SK-N-SH (cell line): ENCODE data around the gene PPP1R12B.

Source experiments
- CTCF ChIP-seq: fragments of 200-600 bp; sonication (generic); IDR thresholded peaks from 2 replicates; pipeline ENCODE4 v1.6.1; 2017; ENCODE audit warnings: antibody characterized with exemption, mild to moderate bottlenecking, moderate library complexity
- EP300 ChIP-seq, 2 experiments: IDR thresholded peaks; 2 replicates each; pipeline versions ENCODE4 v1.4.0 to v1.6.1; 2012; ENCODE audit warnings: borderline replicate concordance in 1 of 2, low read depth in 1 of 2, low read length in 1 of 2
- FOXJ3 ChIP-seq: sonication (generic); formaldehyde crosslinking; IDR thresholded peaks from 2 replicates; pipeline ENCODE4 v1.5.1; 2020; ENCODE audit warnings: mild to moderate bottlenecking, missing genetic modification reagents
- GABPA ChIP-seq: IDR thresholded peaks from 2 replicates; pipeline ENCODE4 v1.4.0; 2012; ENCODE audit warnings: low read depth, mild to moderate bottlenecking
- MAX ChIP-seq: IDR thresholded peaks from 2 replicates; pipeline ENCODE4 v1.4.0; 2012; ENCODE audit warnings: low read depth
- MXI1 ChIP-seq: IDR thresholded peaks from 2 replicates; pipeline ENCODE4 v1.6.1; 2012; ENCODE audit warnings: mild to moderate bottlenecking, low read depth, low read length, improper control_type of control experiment
- POLR2AphosphoS5 ChIP-seq: IDR thresholded peaks from 2 replicates; pipeline ENCODE4 v1.6.1; 2012; ENCODE audit warnings: low read depth, low read length
- RAD21 ChIP-seq: IDR thresholded peaks from 2 replicates; pipeline ENCODE4 v1.6.1; 2012; ENCODE audit warnings: mild to moderate bottlenecking, low read length
- REST ChIP-seq: IDR thresholded peaks from 2 replicates; pipeline ENCODE4 v1.6.1; 2012; ENCODE audit warnings: mild to moderate bottlenecking, low read depth, low read length, moderate library complexity

DNA sequence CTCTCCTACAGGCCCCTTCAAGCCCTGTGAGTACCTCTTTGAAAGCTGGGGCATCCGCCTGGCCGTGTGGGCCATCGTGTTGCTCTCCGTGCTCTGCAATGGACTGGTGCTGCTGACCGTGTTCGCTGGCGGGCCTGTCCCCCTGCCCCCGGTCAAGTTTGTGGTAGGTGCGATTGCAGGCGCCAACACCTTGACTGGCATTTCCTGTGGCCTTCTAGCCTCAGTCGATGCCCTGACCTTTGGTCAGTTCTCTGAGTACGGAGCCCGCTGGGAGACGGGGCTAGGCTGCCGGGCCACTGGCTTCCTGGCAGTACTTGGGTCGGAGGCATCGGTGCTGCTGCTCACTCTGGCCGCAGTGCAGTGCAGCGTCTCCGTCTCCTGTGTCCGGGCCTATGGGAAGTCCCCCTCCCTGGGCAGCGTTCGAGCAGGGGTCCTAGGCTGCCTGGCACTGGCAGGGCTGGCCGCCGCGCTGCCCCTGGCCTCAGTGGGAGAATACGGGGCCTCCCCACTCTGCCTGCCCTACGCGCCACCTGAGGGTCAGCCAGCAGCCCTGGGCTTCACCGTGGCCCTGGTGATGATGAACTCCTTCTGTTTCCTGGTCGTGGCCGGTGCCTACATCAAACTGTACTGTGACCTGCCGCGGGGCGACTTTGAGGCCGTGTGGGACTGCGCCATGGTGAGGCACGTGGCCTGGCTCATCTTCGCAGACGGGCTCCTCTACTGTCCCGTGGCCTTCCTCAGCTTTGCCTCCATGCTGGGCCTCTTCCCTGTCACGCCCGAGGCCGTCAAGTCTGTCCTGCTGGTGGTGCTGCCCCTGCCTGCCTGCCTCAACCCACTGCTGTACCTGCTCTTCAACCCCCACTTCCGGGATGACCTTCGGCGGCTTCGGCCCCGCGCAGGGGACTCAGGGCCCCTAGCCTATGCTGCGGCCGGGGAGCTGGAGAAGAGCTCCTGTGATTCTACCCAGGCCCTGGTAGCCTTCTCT lies 30.3 kb upstream of the PPP1R12B start:
- no peak for TF ChIP-seq EP300 (IDR thresholded peaks at IDR 0.05; ENCODE audit: borderline replicate concordance in 1 of 2, low read depth in 1 of 2, low read length in 1 of 2)
- TF ChIP-seq RAD21 = no peak
- TF ChIP-seq REST = 0 out of 2 replicates have a peak, but pooled peaks have one; percentile 33
- no peak for TF ChIP-seq MXI1
- TF ChIP-seq MAX = no peak
- no peak for TF ChIP-seq CTCF
- TF ChIP-seq POLR2AphosphoS5 = no peak
- TF ChIP-seq FOXJ3 (CRISPR knock-in tag) = no peak
- TF ChIP-seq GABPA = no peak
